ENCODE data around the gene CDH2.

Gene CDH2

DNA sequence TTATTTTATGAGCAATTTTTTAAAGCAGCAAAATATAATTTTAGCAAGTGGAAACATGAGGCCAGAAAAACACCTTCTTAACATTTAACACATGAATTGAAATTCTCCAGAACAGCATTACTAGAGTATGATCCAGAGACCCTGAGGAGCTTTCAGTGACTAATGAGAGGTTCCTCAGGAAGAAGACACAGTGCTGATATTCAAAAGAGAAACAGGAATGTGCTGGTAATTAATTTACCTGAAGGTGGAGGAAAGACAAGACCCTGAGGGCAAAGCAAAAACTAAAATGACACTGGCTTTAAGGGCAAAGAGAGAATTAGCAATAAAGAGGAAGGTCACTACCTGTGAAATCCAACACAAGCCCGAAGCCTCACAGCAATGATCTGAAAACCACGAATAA, 97.0 kb downstream of the CDH2 start:
- no peak for DNase-seq

DNA sequence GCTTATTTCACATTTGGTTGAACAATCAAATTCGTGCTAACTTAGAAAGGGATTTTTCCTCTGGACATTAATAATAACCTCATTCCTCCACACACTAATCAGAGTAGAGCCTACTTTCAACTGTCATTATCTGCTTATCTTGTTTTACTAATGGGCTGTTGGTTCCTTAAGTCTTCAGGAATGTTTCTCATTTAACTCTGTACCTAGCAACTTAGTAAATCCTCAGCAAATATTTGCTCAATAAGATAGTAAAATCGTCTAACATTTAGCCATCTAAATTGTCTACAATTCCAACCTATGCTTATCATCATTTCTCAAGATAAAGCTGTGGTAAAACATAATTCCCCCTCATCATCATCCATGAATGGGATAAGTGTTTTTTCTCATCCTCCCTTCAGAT, 98.1 kb downstream of the CDH2 start:
- DNase-seq, result no peak

DNA sequence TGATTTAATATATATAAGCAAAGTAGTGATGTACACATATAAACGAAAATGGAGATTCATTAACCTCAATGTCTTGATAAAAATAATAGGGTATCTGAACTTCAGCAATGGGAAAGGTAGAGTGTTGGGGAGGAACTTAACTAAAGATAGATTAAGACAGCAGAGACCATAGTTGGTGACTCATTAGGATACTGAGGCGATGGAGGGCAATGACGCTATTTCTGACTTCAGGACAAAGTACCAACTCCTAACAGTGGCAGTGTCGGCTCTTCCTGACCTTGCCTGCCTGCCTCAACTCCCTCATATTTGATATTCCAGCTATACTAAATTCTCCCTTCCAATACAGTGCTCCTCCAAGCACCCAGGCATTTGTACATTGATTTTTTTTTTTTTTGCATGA, 98.6 kb downstream of the CDH2 start:
- DNase-seq, result no peak

DNA sequence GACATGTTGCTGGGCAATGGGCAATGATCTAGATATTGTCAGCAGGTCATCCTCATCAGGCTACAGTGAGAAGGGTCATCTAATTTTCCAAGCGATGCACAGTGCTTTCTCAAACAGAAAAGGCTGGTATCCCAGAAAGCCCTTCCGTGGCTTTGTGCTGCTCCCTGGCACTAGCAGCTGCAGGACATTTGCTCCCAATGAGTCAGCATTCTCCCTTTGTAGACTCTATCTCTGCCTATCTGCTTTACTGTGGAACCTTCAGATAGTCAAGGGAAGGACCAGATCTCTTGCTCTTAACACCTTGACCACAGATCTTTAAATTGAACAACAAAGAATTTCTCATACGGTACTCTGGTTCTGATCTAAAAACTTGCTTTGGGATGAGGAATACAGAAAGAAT, 101.4 kb downstream of the CDH2 start:
- no peak for DNase-seq

DNA sequence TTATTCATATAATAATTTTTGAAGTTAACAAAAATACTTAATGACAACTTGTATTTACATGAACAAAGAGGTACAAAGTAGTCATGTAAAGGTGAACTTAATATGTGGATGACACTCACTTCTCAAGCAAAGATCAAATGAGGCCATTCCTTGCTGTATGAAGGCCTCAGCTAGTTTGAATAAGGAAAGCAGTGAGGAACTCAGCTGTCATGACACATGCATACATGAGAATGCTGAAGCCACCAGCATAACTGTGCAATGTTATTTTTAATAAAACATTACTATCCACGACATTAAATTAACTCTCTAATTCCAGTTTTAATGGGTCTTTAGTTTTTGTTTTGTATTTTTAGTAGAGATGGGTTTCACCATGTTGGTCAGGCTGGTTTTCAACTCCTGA, 102.9 kb downstream of the CDH2 start:
- no peak for DNase-seq

DNA sequence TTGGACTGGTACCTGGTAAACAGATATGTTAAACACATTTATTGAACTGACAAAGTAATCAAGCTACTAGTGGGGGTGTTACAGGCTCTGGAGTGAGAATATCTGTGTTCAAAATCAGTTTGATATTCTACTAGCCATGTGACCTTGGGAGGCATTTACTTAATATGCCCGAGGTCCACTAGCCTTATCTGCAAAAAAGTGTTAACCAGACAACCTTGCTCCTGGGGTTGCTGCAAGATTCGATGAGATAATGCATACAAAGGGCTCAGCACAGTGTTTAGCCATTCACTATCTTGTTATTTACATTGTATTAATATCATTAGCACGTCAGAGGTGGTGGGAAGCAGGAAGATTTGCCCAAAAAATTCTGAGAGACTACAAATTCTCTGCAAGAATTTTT, 103.3 kb downstream of the CDH2 start:
- no peak for DNase-seq

DNA sequence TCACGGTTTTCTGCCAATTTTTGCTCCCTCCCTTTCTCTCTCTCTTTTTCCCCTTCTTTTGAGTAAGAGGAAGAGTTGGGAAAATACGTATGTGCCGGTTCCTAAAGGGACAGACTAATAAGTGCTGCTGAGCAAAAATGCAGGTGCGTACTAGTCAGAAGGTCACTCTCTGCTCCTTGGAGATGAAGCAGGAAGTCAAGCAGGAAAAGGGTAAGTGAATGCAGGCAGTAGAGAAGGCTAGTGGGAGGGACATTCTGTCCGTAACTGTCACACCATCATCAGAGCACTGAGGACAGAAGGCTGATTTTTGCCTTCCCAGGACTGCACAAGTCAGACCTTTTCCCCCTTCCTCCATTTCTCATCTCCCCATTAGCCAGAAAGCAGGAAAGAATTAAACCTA, 105.7 kb downstream of the CDH2 start:
- no peak for DNase-seq

DNA sequence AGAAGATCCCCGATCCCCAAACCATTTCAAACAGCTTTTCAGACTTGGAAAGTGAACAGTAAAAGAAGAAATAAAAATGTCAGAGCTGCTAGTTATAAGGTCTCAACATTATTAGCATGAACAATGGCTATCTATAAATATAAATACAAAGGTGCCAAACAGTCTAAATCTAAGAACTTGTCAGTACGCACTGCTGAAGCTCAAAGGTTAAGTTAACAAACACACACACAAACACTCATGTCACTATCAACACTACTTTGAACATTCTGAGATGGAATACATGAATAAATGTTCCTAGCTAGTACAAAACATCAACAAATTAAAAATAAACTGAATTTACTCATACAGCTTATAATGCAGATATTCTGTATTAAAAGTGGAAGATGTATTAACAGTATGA, 108.7 kb downstream of the CDH2 start:
- no peak for DNase-seq

DNA sequence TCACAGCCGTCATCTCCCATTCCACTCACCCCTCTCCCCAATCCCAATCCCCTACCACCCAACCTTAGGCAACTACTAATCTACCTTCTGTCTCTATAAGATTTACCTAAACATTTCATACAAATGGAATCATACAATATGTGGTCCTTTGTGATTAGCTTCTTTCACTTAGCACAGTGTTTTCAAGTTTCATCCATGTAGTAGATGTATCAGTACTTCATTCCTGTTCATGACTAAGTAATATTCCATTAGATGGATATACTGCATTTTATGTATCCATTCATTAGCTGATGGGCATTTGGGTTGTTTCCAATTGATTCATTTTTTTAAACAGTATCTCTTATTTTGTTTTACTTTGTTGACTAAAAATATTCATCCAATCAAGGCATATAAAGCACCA, 109.6 kb downstream of the CDH2 start:
- no peak for DNase-seq

DNA sequence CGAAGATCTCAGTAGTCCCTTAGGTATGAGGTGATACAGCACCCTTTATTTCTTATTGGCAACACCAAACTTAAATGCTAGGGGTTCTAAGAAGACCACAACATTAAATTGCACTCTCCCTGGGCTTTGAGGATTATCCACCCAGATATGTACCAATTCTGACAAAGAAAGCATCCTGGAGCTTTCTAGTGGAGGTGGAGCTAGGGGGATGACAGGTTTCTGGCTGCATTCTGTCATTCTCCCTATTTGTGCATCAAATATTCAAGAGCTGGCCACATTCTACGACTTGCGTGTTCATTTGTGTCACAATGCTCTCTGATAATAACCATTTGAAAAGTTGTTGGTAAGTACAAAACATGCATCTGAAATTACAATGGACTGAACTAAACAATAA, 111.1 kb downstream of the CDH2 start:
- DNase-seq, result no peak

DNA sequence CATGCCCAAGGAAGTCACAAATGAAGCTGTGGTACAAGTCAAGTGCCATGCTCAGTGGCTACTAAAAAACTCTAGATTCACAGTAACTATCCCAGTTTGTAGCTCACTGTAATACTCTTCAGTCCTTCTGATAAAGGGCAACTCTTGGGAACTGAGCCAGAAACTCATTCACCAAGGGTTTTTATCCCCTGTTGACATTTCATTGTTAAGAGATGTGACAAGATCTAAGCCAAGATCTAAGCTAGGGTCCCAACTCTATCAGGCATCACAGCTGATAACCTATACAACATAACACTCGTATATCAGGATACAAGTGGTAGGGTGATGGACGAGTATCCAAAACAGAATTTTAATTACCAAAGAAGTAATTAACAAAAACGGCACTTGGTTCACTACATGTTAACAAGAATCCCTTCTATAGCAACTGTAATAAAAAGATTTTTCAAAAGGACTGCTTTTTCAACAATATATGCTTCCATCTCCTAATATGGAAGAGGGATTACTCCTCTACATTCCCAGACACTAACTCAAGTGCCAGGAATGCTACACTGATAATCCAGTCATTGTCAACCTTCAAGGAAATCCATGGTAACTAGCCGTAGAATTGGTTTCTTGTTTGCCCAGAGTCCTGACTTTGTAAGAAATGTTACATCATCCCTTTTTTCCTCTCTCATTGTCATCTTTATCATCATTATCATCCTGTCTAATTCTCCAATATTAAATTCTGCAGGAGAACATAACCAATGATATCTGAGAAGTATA, 111.7 kb downstream of the CDH2 start:
- DNase-seq, result no peak

DNA sequence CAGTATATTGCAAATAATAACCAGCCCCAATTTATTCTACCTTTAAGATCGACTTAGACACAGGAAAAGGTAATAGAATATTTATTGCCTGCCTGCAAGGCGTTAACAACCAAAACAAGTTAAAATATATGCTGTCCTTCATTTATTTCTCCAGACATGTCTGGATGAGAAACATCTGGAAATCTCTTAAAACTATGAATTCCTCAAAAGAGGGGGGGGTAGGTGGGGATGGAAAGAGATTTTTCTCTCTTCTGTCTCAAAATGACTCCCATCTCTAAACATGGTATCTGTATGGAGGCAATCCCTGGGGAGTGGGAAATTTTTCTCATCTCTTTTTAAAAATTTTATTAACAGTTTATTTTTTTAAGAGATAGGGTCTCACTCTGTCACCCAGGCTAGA, 113.0 kb downstream of the CDH2 start:
- DNase-seq, result no peak

DNA sequence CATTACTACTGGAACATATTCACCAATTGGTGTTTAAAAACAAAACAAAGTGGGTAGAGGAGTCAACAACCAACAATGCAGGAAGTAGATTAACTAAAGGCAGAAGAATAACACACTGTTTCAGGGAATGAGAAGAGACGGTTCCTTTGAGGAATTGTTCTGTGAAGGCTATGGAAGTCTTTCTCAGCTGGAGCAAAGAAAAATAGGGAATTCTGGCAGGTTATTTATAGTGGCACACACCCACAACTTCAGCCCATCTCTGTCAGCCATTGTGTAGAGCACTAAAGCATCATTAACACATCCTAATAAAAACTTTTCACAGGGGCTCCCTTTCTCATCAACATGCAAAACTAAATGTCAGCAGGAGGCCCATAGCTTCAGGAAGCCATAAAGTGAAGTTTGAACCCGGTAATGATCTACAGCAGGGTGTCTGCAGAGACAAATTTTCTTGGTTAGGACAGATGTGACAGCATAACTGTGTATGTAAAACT, 113.6 kb downstream of the CDH2 start:
- no peak for DNase-seq

DNA sequence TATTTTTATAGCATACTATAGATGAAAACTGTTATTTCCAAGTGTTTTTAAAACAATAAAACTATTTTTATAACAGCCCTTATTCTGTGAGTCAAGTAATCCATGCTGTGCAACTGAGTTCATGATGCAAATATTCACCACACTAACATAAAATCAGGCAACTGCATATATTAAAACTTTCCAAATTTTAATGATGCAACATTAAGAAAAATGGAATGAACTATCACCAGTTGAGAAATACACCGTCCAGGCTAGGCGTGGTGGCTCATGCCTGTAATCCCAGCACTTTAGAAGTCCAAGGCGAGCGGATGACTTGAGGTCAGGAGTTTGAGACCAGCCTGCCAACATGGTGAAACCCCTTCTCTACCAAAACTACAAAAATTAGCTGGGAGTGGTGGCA, 114.5 kb downstream of the CDH2 start:
- no peak for DNase-seq

DNA sequence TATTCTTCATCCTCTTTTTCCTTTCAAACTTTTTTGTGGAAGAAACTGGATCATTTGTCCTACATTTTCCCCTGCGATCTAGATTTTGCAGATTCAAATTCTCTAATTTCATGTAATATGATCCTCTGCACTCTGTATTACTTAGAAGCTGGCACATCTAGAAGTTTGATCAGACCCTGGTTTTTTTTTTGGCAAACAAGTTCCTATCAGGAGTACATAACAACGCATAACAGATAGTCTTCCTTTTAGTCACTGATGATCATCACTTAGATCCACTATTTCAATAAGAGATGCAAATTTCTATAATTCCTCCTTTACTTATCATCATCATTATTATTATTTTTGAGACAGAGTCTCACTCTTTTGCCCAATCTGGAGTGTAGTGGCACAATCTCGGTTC, 117.1 kb downstream of the CDH2 start:
- DNase-seq, result no peak

DNA sequence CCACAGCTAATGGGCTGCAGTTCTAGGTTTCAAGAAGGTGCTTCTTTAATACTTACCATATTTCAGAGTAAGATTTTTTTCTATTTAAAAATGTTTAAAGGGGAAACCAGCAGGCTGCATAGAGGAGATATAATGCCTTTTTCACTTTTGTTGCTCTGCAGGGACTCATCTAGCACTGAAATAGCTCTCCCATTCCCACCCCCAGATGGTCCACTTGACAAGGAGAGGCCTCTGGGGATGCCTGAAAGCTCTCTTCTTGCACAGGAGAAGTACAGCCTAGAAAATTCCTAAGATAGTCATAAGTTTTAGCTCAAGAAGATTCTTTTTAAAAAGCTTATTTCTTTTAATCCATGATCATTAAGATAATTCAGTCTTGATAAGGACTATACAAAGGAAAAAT, 126.4 kb downstream of the CDH2 start:
- DNase-seq, result no peak

DNA sequence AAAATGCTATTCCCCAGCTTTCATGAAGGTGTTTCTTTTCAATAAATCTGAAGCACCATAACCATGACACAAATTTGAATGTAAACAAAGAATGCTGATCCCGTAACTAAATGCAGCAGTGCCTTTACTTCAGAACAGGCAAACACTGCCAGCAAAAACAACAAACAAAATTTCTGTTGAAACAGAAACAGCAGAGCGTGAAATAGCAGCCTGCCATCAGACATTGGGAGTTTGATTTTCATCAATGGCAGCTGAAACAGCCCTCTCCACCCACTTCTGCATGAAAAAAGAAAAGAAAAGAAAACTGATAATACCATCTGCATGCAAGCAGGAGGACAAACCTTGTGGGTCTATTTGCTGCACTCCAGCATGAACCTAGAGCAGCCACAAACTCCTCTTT, 128.3 kb downstream of the CDH2 start:
- no peak for DNase-seq

DNA sequence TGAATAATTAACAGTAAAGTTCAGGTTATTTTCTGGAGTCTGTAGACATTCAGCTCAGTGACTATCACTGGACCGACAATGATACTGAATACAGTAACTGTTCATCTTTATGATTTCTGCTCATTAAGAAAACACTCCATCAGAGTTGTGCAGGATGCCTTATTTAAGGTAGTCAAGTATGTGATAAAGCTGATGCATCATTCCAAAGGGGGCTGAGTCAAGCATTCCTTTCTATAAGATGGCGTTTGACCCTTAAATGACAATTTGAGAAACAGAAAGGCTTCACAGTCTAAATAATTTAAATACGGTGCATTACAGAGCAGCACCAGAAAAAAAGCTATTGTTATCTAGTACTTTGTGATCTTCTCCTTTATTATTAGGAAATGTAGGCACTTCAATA, 131.1 kb downstream of the CDH2 start:
- DNase-seq, result no peak

DNA sequence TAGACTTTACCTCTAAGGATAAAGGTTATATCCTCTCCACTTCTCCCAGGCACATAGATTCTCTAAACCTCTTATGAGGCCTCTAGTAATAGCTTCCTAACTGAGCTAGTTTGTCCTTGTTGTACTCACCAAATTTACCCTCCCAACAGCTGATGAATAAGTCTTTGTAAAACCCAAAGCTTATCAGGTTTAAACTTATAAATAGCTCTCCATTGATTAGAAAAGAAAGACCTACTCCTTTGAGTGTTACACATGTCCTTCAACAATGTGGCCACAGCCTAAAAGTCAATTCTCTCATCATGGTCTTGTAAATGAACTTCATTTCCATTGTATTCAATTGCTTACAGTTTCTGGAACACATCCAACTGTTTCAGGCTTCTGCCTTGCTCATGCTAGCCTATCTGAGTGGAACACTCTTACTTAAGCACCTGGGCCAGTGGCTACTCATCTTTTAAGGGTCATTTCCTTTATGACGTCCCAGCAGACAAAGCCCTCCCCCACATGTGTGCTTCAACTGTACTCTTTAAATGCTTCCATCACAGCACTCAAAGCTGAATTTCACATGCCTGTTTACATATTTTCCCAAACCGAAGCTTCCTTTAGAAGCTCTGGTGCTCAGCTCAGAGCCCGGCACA, 131.6 kb downstream of the CDH2 start:
- no peak for DNase-seq

DNA sequence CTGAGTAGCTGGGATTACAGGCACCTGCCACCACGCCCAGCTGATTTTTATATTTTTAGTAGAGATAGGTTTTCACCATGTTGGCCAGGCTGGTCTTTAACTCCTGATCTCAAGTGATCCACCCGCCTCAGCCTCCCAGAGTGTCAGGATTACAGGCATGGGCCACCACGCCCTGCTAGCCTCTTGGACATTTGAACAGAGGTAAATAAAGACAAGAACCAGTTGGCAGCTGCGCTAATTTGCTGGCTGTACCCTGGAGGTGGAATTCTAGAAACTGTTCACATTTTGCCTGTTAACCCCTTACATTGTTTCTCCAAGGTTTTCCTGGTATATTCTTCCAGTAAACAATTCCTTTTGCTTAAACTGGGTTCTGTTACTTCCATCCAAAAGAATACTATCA, 132.9 kb downstream of the CDH2 start:
- DNase-seq, result no peak

DNA sequence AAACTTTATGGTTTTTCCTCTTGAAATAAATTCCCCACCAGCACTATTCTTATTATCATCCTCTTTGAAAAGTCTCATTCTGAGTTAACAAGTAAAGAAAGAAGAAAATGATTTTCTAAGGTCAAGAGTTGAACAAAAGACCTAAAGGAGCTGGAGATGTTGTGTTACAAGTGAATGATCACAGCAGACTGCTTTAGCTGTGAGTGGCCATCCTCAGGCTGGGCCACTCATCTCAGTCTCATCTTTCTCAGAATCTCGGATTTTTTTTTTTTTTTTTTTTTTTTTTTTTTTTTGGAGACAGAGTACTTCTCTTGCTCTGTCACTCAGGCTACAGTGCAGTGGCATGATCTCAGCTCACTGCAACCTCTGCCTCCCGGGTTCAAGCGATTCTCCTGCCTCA, 133.3 kb downstream of the CDH2 start:
- no peak for DNase-seq

DNA sequence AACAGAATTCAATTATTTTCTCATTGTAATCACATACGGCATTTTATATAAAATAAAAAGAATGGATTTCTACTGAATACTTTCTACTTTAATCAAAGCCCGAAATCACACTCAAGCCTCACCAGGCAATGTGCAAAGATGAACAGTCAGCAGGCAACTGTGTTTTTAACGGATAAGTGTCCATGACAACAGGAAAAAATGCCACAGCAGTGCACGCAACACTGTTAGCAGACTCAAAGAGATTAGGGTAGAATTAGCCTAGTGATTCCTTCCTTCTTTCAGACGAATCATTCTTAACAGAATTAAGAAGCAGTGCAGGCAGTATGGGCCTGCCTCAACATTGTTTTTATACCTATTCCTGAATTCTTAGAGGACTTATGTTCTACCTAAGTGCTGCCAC, 135.6 kb downstream of the CDH2 start:
- peak; percentile 94 for DNase-seq

DNA sequence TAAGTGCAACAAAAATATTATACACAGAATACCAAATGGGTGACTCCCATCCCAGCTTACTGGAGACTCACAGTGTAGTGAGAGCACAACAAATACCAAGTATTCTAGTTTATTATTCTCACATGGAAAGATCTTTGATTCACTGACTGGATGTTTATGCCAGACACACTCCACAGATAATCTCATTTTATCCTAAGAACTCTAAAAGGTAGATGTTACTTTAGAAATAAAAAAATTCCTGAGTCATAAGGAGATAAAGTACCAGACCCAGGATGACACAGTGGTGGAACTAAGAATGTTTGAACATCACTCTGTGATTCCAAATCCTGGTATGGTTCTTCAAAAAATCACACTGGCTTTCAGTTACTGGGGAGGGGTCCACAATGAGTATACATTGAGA, 136.2 kb downstream of the CDH2 start:
- no peak for DNase-seq

DNA sequence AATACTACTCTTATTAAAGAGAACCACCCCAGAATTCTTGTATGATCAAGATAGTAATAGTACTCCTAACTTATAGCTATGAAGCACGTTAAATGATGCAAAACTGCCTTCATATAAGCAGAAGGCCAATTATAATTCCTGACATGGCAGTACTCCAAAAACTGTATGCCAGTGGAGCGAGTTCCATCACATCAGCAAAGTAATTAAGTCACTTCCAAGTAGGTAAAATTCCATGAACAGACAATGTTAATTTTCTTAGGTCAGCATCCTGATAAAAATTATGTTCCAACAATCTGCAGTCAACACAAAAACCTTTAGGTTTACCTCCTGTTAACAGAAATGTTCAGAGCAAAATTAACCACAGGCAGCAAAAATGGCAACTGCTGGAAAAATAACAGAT, 136.7 kb downstream of the CDH2 start:
- DNase-seq, result no peak

DNA sequence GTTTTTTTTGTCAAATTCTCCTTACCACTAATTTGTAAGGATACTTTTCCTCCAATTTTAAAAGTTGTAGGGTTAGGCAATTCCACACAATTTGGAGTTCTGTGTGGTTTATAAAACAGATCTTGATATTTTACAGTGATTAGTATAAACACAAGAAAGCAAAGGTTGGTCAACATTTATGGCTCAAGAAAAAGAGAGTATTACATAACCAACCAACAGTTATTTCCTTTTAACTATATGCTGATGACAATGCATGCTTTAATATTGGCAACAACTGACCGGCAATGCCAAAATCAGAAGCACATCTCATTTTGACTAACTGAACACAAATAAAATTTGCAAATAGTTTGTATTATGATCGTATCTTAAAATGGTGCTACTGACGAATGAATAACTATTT, 137.2 kb downstream of the CDH2 start:
- DNase-seq, result no peak
